Neuronal stem cell (in vitro differentiated cells): ENCODE measurements around the gene ALOXE3.
A peak's percentile ranks its signal among the peaks of the same experiment; 100 is the strongest.

Experiments used
- DNase-seq: peaks from one replicate; pipeline ENCODE4 v3.0.0-alpha.2; 2013; ENCODE audit warnings: low spot score
- H2AFZ ChIP-seq: one replicate; pipeline ENCODE4 v1.6.1; 2013; ENCODE audit warnings: mild to moderate bottlenecking, low read length, inconsistent platforms
- H2AK5ac ChIP-seq: 2 replicates; pipeline ENCODE4 v1.6.1; 2013; ENCODE audit warnings: low read depth, mild to moderate bottlenecking, inconsistent platforms, low read length, moderate library complexity, mixed read lengths
- H2BK120ac ChIP-seq: 2 replicates; pipeline ENCODE4 v1.6.1; 2013; ENCODE audit warnings: low read depth, mild to moderate bottlenecking, inconsistent platforms, low read length, moderate library complexity, mixed read lengths
- H2BK12ac ChIP-seq: one replicate; pipeline ENCODE4 v1.6.1; 2013; ENCODE audit warnings: low read length, inconsistent platforms
- H2BK15ac ChIP-seq: 2 replicates; pipeline ENCODE4 v1.6.1; 2013; ENCODE audit warnings: mild to moderate bottlenecking, low read length, inconsistent platforms, mixed read lengths
- H2BK5ac ChIP-seq: one replicate; pipeline ENCODE4 v1.6.1; 2013; ENCODE audit warnings: inconsistent platforms, mild to moderate bottlenecking, low read length, moderate library complexity
- H3K14ac ChIP-seq: one replicate; pipeline ENCODE4 v1.6.1; 2013; ENCODE audit warnings: low read length, inconsistent platforms
- H3K18ac ChIP-seq: 2 replicates; pipeline ENCODE4 v1.6.1; 2013; ENCODE audit warnings: low read length, inconsistent platforms
- H3K23ac ChIP-seq: 2 replicates; pipeline ENCODE4 v1.6.1; 2013; ENCODE audit warnings: low read depth, mild to moderate bottlenecking, mixed read lengths, low read length, inconsistent platforms; ENCODE audit not compliant: poor library complexity
- H3K27ac ChIP-seq: replicated peaks from 3 replicates; pipeline ENCODE4 v1.5.1; 2013; ENCODE audit warnings: low read length, inconsistent platforms
- H3K27me3 ChIP-seq, 3 experiments: 2 replicates each; pipeline ENCODE4 v1.6.1; 2013; ENCODE audit warnings: low read length in 3 of 3, mild to moderate bottlenecking in 2 of 3, inconsistent platforms in 1 of 3, low read depth in 1 of 3, mixed read lengths in 1 of 3, moderate library complexity in 1 of 3; ENCODE audit not compliant: control insufficient read depth in 3 of 3, insufficient read depth in 3 of 3
- H3K36me3 ChIP-seq, 2 donors: replicated peaks in 1 of 2; 2 replicates each; pipeline ENCODE4 v1.6.1; 2013; ENCODE audit warnings: low read length in 2 of 2; ENCODE audit not compliant: control insufficient read depth in 2 of 2, insufficient read depth in 2 of 2
- H3K4ac ChIP-seq: 2 replicates; pipeline ENCODE4 v1.6.1; 2013; ENCODE audit warnings: inconsistent platforms, mild to moderate bottlenecking, low read length, moderate library complexity
- H3K4me1 ChIP-seq, 2 donors: 1 replicate in 1 of 2; 2 replicates in 1 of 2; pipeline ENCODE4 v1.6.1; 2013; ENCODE audit warnings: low read length in 2 of 2, low read depth in 1 of 2; ENCODE audit not compliant: control insufficient read depth in 2 of 2, insufficient read depth in 1 of 2
- H3K4me2 ChIP-seq: one replicate; pipeline ENCODE4 v1.6.1; 2013; ENCODE audit warnings: mild to moderate bottlenecking, low read length, inconsistent platforms; ENCODE audit not compliant: insufficient read depth, poor library complexity, severe bottlenecking
- H3K4me3 ChIP-seq, 2 donors: 2 replicates each; pipeline ENCODE4 v1.5.1; 2013; ENCODE audit warnings: low read length in 2 of 2, mild to moderate bottlenecking in 2 of 2, inconsistent platforms in 1 of 2, moderate library complexity in 1 of 2
- H3K79me1 ChIP-seq: one replicate; pipeline ENCODE4 v1.6.1; 2013; ENCODE audit warnings: low read depth, mild to moderate bottlenecking, inconsistent platforms, low read length, moderate library complexity
- H3K9ac ChIP-seq: one replicate; pipeline ENCODE4 v1.6.1; 2013; ENCODE audit warnings: mild to moderate bottlenecking, low read depth, low read length, inconsistent platforms; ENCODE audit not compliant: poor library complexity
- H3K9me3 ChIP-seq, 2 donors: replicated peaks in 1 of 2; 2 replicates each; pipeline versions ENCODE3 to v1.6.1; 2013; ENCODE audit warnings: low read length in 2 of 2, mild to moderate bottlenecking in 2 of 2, inconsistent platforms in 1 of 2, low read depth in 1 of 2, mixed read lengths in 1 of 2, moderate library complexity in 1 of 2; ENCODE audit not compliant: control insufficient read depth in 2 of 2, insufficient read depth in 1 of 2
- H4K8ac ChIP-seq: one replicate; pipeline ENCODE4 v1.6.1; 2013; ENCODE audit warnings: low read depth, mild to moderate bottlenecking, inconsistent platforms, low read length, moderate library complexity
- H4K91ac ChIP-seq: one replicate; pipeline ENCODE4 v1.6.1; 2013; ENCODE audit warnings: low read length, low read depth, mild to moderate bottlenecking, inconsistent platforms; ENCODE audit not compliant: poor library complexity
- WGBS, 2 donors: extraction: QIAGEN DNeasy Blood & Tissue Kit; methylation state at CpG; one replicate each; pipeline ENCODE4 v1.1.7; 2013; ENCODE audit warnings: missing lambda C conversion rate in 2 of 2, mixed read lengths in 1 of 2; ENCODE audit not compliant: insufficient read length in 2 of 2, insufficient replicate concordance in 1 of 2; ENCODE audit errors: extremely low coverage in 2 of 2; 5-methylcytosine and 5-hydroxymethylcytosine counted together

The ALOXE3 gene

DNA sequence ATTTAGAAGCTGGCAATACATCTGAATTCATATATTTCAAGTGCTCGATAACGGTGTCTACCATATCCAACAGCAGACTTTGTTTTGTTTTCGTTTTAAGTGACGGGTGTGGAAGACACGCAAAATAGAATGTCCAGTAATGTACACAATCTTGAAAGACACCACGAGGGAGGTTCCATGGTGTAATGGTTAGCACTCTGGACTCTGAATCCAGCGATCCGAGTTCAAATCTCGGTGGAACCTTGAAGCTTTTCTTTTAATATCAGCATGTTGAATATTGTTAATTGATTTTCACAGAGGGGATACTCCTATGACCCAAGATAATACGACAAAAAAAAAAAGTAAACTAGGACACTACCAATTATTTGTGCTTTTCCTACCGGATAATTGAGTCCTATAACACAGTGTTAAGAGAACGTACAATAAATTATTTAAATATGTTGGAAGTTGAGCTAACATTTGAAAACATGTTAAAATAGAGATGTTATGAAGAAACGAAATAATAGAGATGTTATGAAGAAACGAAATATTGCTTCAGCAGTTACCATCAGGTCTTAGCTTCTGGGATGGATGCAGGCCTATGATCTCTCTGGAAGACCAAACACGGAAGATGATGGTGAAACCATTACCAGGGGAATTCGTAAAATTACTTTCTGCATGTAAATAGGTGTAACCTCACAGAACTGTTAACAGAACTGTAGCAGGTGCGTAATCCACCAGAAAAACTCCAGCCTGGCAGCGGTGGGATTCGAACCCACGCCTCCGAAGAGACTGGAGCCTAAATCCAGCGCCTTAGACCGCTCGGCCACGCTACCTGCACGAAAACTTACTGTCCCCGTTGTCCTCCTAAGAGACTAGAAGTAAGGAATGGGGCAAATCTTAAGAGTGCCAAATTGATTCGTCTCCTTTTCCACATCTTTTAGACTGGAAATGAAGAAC, 1.5 kb upstream of the ALOXE3 start:
- Histone ChIP-seq H3K4me2 (peak overlapping the region; percentile 82), H2BK15ac (no peak overlapping the region), H3K79me1 (no peaks in the 10 kb centered on the region), H3K14ac (no peak overlapping the region), H3K4ac (no peak overlapping the region), H4K8ac (no peak overlapping the region), H2BK5ac (no peak overlapping the region), H3K27me3 (peaks cover 14 to 65% (median 50%) of the 10 kb centered on the region in 3 experiments), H2BK120ac (no peak overlapping the region), H3K27ac (peak overlapping the region; percentile 53), H2AK5ac (no peak overlapping the region), H3K36me3 (no peaks in the 10 kb centered on the region), H3K23ac (no peak overlapping the region), H4K91ac (no peak overlapping the region), H3K9ac (no peak overlapping the region), H3K4me1 (peaks cover 18 to 29% of the 10 kb centered on the region in 2 donors), H3K4me3 (peak overlapping the region; percentile 67 to 87), H2AFZ (peak overlapping the region; percentile 53), H3K18ac (no peak overlapping the region), H2BK12ac (no peak overlapping the region), H3K9me3 (no peaks in the 10 kb centered on the region)
- peak; percentile 97 for DNase-seq
- no CpG with 5 or more reads among the region's 28 CpGs for WGBS, 2 donors

DNA sequence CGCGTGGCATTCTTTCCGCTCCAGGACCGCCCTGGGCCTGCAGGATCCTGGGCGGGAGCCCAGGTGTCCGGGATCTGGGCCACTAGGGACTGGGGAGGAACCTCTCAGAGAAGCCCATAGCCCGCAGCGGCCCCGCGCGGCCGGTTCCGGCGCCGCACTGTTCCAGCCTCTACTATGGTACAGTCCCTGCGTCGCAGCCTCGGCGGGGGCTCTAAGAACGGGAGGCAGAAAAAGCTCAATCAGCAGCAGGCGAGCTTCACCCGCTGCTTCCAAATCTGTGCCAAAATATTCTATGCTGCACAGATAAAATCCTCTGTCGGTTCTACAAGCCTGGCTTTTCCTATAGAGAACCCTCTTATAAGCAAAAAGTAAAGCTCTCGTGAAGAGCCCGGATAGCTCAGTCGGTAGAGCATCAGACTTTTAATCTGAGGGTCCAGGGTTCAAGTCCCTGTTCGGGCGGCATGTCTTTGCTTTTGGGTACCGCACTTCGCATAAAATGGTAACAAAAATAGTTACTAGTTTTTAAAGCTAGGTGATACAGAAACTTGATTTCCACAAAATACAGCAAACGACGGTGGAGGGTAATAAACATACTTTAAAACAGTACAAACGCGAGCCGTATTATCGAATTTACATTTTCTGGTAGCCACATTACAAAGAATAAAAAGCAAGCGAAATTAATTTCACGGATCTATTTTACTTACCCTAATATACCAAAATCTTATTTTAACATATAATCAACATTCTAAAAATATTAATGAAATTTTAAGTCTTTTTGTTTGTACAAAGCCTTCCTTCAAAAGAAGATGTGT, 661 bp upstream of the ALOXE3 start:
- Histone ChIP-seq H3K4me1 (peaks cover 14 to 24% of the 10 kb centered on the region in 2 donors), H3K9me3 (no peaks in the 10 kb centered on the region), H2BK12ac (no peak overlapping the region), H3K4me2 (peak overlapping the region; percentile 98), H3K18ac (peak overlapping the region; percentile 82), H2BK120ac (no peak overlapping the region), H3K27ac (peak overlapping the region; percentile 62), H3K23ac (no peak overlapping the region), H3K14ac (no peak overlapping the region), H3K36me3 (no peaks in the 10 kb centered on the region), H2AFZ (peak overlapping the region; percentile 91), H2AK5ac (no peak overlapping the region), H3K9ac (peak overlapping the region; percentile 90), H2BK15ac (no peak overlapping the region), H4K91ac (no peak overlapping the region), H2BK5ac (no peak overlapping the region), H3K4me3 (peak overlapping the region; percentile 62 to 88), H3K4ac (no peak overlapping the region), H4K8ac (no peak overlapping the region), H3K79me1 (no peaks in the 10 kb centered on the region), H3K27me3 (peaks cover 10 to 59% (median 53%) of the 10 kb centered on the region in 3 experiments)
- WGBS, 2 donors: 100% methylated on average over 1 of the region's 38 CpGs; no CpG with 5 or more reads in 1 of the 2 donors
- DNase-seq: peak; percentile 88

DNA sequence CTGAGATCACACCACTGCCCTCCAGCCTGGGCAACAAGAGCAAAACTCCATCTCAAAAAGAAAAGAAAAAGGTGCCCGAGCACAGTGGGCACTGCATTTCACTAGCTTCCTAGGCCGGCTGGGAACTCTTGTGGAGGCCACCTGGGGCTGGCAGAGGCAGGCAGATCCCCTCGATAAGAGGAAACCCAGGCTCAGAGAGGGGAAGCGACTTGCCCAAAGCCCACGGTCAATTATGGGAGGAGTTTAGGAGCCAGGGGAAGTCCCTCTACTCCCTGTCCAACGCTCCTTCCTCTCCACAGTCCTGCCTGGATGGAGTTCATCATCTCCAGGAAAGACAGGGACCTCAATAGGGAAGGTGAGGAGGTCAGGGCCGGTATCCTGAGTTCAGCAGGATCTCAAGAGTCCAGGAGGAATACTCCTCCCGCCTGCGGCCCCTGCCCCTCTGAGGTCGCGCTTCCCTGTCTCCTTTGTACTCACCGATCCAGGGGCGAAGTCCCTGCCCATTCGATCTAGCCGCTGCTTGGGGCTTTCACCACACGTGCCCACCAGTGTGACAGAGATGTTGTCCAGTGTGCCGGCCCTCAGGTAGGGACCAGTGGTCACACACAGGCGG, 841 bp downstream of the ALOXE3 start:
- H3K4me1 ChIP-seq: peaks cover 10 to 12% of the 10 kb centered on the region in 2 donors

More for the DNA sequence above, 841 bp downstream of the ALOXE3 start:
- no peaks in the 10 kb centered on the region for H3K36me3 ChIP-seq
- peak overlapping the region; percentile 64 for H3K9ac ChIP-seq
- H3K18ac ChIP-seq: peak overlapping the region; percentile 84
- H3K4ac ChIP-seq: no peak overlapping the region
- no peak overlapping the region for H3K27ac ChIP-seq
- no peak overlapping the region for H2BK15ac ChIP-seq
- no peaks in the 10 kb centered on the region for H3K79me1 ChIP-seq
- no CpG with 5 or more reads among the region's 18 CpGs for WGBS, 2 donors
- H2BK12ac ChIP-seq: no peak overlapping the region
- peak overlapping the region; percentile 98 for H3K4me2 ChIP-seq
- H2AFZ ChIP-seq: peak overlapping the region; percentile 91
- peak overlapping the region; percentile 89 for H3K23ac ChIP-seq
- no peak overlapping the region for H2AK5ac ChIP-seq
- H2BK120ac ChIP-seq: no peak overlapping the region
- H4K8ac ChIP-seq: no peak overlapping the region
- no peak for DNase-seq
- H3K14ac ChIP-seq: peak overlapping the region; percentile 72
- H3K9me3 ChIP-seq: no peaks in the 10 kb centered on the region
- H3K27me3 ChIP-seq: peaks cover 0 to 45% (median 44%) of the 10 kb centered on the region in 3 experiments
- no peak overlapping the region for H4K91ac ChIP-seq
- H2BK5ac ChIP-seq: peak overlapping the region; percentile 16
- peak overlapping the region; percentile 62 to 88 for H3K4me3 ChIP-seq
